Right lobe of liver (tissue), 6 donors: ENCODE results near the gene SVOPL. TPM values are rescaled to one million over a fixed set of nuclear protein-coding genes. Genes with fewer than 3 reads are reported as not detected.

Experiments used
- ATAC-seq, 4 donors: fragments of 200-7000 bp; cut with Tn5 transposase; one replicate each; pipeline ENCODE4 v1.9.1; 2020; ENCODE audit warnings: mild to moderate bottlenecking in 4 of 4, moderate library complexity in 4 of 4
- DNase-seq, 3 donors: peaks; one replicate each; pipeline ENCODE4 v3.0.0-alpha.2; 2020
- H3K27ac ChIP-seq, 3 donors: fragments of 200-600 bp; one replicate each; pipeline ENCODE4 v1.8.0; 2022
- H3K27me3 ChIP-seq, 2 donors: fragments of 200-600 bp; one replicate each; pipeline ENCODE4 v1.8.0; 2022
- H3K36me3 ChIP-seq, 4 donors: fragments of 200-600 bp; sonication (generic) in 1 of 4; one replicate each; pipeline versions ENCODE4 v1.5.1 to v1.8.0; 2017 to 2022; ENCODE audit warnings: control low read depth in 1 of 4
- H3K4me1 ChIP-seq, 4 donors: fragments of 200-600 bp; sonication (generic) in 1 of 4; one replicate each; pipeline versions ENCODE4 v1.5.1 to v1.8.0; 2017 to 2022; ENCODE audit warnings: control low read depth in 1 of 4
- H3K4me3 ChIP-seq, 3 donors: fragments of 200-600 bp; one replicate each; pipeline ENCODE4 v1.8.0; 2022
- H3K9me3 ChIP-seq, 4 donors: fragments of 200-600 bp; sonication (generic) in 1 of 4; one replicate each; pipeline versions ENCODE4 v1.5.1 to v1.8.0; 2017 to 2022; ENCODE audit warnings: control low read depth in 1 of 4
- CTCF ChIP-seq, 4 donors: fragments of 200-600 bp in 3 of 4; fragments of 450-650 bp in 1 of 4; IDR thresholded peaks; one replicate each; pipeline versions ENCODE4 v1.5.1 to v1.8.0; 2016 to 2022; ENCODE audit warnings: antibody characterized with exemption in 4 of 4, mild to moderate bottlenecking in 2 of 4
- POLR2A ChIP-seq: fragments of 450-650 bp; IDR thresholded peaks from one replicate; pipeline ENCODE4 v1.6.1; 2017; ENCODE audit warnings: antibody characterized with exemption, mild to moderate bottlenecking
- WGBS: methylation state at CpG from one replicate; pipeline ENCODE4 v1.1.6; 2018; ENCODE audit warnings: low coverage, low lambda C conversion rate; ENCODE audit not compliant: insufficient coverage; ENCODE audit errors: missing lambda C conversion rate; 5-methylcytosine and 5-hydroxymethylcytosine counted together
- intact Hi-C, 2 donors: fragments of 100-400 bp; cut with DNase I; formaldehyde crosslinking; loops; one replicate each; pipeline versions ENCODE4 v1.11.2 to v1.14.1; 2022
- total RNA-seq, 6 experiments: library from RNA; depleted of rRNA in 2 of 6; stranded (reverse); fragments of >200 nt in 2 of 6; fragmentation: NEBNext Ultra II Directional in 3 of 6; extraction: Animal tissue kit (Norgen Biotek cat#: 25700) in 3 of 6; gene quantifications; one replicate each; pipeline versions ENCODE4 v1.1.0 to v1.2.4, GENCODE V29; 2016 to 2023
- donor health status: DM: no; HTN: yes; CAD: no.
- donor health status: DM: no; HTN: no; CAD: no.
- donor health status: DM: no; HTN: no; CAD: no.
- donor health status: DM: no; HTN: yes; CAD: no.
- donor health status: DM: no; HTN: yes; CAD: no.

The SVOPL gene
- total RNA-seq, 6 experiments from 2014 or later, result not detected

GRCh38 chr7:138645284-138645683, 55.9 kb downstream of the SVOPL start:
- no peak for DNase-seq
- Histone ChIP-seq H3K36me3 (no peaks in the 10 kb centered on the region), H3K27ac (no peak overlapping the region), H3K4me3 (no peak overlapping the region), H3K27me3 (no peaks in the 10 kb centered on the region), H3K9me3 (no peaks in the 10 kb centered on the region), H3K4me1 (no peaks in the 10 kb centered on the region)
- TF ChIP-seq CTCF (IDR thresholded peaks at IDR 0.05) (peak in 3 of 4 donors; percentile 9 to 18 (median 13)), POLR2A (no peak)
- intact Hi-C loops, result no loop called here
- WGBS, result 94% methylated on average over 7 of the region's 7 CpGs
- peak in 1 of 4 donors; percentile 42 for ATAC-seq

GRCh38 chr7:138632826-138633602, 68.1 kb downstream of the SVOPL start:
- TF ChIP-seq POLR2A (no peak), CTCF (IDR thresholded peaks at IDR 0.05) (no peak)
- intact Hi-C loops, result no loop called here
- H3K9me3 ChIP-seq, result no peaks in the 10 kb centered on the region
- 45% methylated on average over 10 of the region's 12 CpGs for WGBS
- H3K27me3 ChIP-seq, result no peaks in the 10 kb centered on the region
- no peak for ATAC-seq
- no peaks in the 10 kb centered on the region for H3K36me3 ChIP-seq
- H3K4me1 ChIP-seq, result no peaks in the 10 kb centered on the region
- H3K27ac ChIP-seq, result no peak overlapping the region
- H3K4me3 ChIP-seq, result no peak overlapping the region
- DNase-seq, result no peak

GRCh38 chr7:138632384-138632783, 68.8 kb downstream of the SVOPL start:
- intact Hi-C loops, result no loop called here
- H3K9me3 ChIP-seq, result no peaks in the 10 kb centered on the region
- ATAC-seq, result no peak
- TF ChIP-seq POLR2A (no peak), CTCF (IDR thresholded peaks at IDR 0.05) (no peak)
- H3K4me3 ChIP-seq, result no peak overlapping the region
- no peaks in the 10 kb centered on the region for H3K36me3 ChIP-seq
- no peak overlapping the region for H3K27ac ChIP-seq
- WGBS, result 70% methylated on average over 2 of the region's 2 CpGs
- H3K27me3 ChIP-seq, result no peaks in the 10 kb centered on the region
- H3K4me1 ChIP-seq, result no peaks in the 10 kb centered on the region
- DNase-seq, result no peak

GRCh38 chr7:138630059-138630610, 71.0 kb downstream of the SVOPL start:
- 92% methylated on average over 8 of the region's 8 CpGs for WGBS
- H3K27ac ChIP-seq, result no peak overlapping the region
- no peak for ATAC-seq
- H3K27me3 ChIP-seq, result no peaks in the 10 kb centered on the region
- intact Hi-C loops, result no loop called here
- H3K36me3 ChIP-seq, result no peaks in the 10 kb centered on the region
- H3K4me3 ChIP-seq, result no peak overlapping the region
- H3K9me3 ChIP-seq, result no peaks in the 10 kb centered on the region
- DNase-seq, result no peak
- no peaks in the 10 kb centered on the region for H3K4me1 ChIP-seq
- TF ChIP-seq POLR2A, result no peak
- TF ChIP-seq CTCF (IDR thresholded peaks at IDR 0.05), result no peak
